DMS53 treated with DMSO at 0.1 percent for 48 hours (cell line): ENCODE measurements around the gene CBR4.

Experiments
- DNase-seq: peaks from one replicate; lab custom pipeline; 2025; ENCODE audit not compliant: unreplicated experiment; lab: John Stamatoyannopoulos, UW

The CBR4 gene

GRCh38 chr4:169010125-169011023 lies at the start of gene CBR4:
Gene CBR4, minus strand, starts transcription at chr4:169010255. Its CDS starts 166 bp downstream, at chr4:169010089.
- DNase-seq: peak; percentile 90

GRCh38 chr4:169059306-169060211 lies 49.5 kb upstream of the CBR4 start:
- DNase-seq: no peak

- DNase-seq: no peak
Observed at GRCh38 chr4:169058312-169058711, 48.3 kb upstream of the CBR4 start.

- no peak for DNase-seq
Observed at GRCh38 chr4:169054879-169055278, 44.8 kb upstream of the CBR4 start.

GRCh38 chr4:169052594-169052945 lies 42.5 kb upstream of the CBR4 start:
- DNase-seq: no peak

- DNase-seq: no peak
Observed at GRCh38 chr4:169051761-169052593, 41.9 kb upstream of the CBR4 start.

- DNase-seq: no peak
Observed at GRCh38 chr4:169050881-169051760, 41.1 kb upstream of the CBR4 start.

- no peak for DNase-seq
Observed at GRCh38 chr4:169050284-169050683, 40.2 kb upstream of the CBR4 start.

- no peak for DNase-seq
Observed at GRCh38 chr4:169048868-169049414, 38.9 kb upstream of the CBR4 start.

- no peak for DNase-seq
Observed at GRCh38 chr4:169047956-169048355, 37.9 kb upstream of the CBR4 start.

- DNase-seq: no peak
Observed at GRCh38 chr4:169045862-169046584, 36.0 kb upstream of the CBR4 start.

GRCh38 chr4:169044714-169045447 lies 34.8 kb upstream of the CBR4 start:
- no peak for DNase-seq

GRCh38 chr4:169042608-169043007 lies 32.6 kb upstream of the CBR4 start:
- DNase-seq: no peak

- no peak for DNase-seq
Observed at GRCh38 chr4:169040559-169041261, 30.7 kb upstream of the CBR4 start.

- DNase-seq: no peak
Observed at GRCh38 chr4:169039251-169039954, 29.3 kb upstream of the CBR4 start.

GRCh38 chr4:169037506-169037905 lies 27.5 kb upstream of the CBR4 start:
- no peak for DNase-seq
